ENCODE results near the gene NDUFA8.

The NDUFA8 gene

DNA sequence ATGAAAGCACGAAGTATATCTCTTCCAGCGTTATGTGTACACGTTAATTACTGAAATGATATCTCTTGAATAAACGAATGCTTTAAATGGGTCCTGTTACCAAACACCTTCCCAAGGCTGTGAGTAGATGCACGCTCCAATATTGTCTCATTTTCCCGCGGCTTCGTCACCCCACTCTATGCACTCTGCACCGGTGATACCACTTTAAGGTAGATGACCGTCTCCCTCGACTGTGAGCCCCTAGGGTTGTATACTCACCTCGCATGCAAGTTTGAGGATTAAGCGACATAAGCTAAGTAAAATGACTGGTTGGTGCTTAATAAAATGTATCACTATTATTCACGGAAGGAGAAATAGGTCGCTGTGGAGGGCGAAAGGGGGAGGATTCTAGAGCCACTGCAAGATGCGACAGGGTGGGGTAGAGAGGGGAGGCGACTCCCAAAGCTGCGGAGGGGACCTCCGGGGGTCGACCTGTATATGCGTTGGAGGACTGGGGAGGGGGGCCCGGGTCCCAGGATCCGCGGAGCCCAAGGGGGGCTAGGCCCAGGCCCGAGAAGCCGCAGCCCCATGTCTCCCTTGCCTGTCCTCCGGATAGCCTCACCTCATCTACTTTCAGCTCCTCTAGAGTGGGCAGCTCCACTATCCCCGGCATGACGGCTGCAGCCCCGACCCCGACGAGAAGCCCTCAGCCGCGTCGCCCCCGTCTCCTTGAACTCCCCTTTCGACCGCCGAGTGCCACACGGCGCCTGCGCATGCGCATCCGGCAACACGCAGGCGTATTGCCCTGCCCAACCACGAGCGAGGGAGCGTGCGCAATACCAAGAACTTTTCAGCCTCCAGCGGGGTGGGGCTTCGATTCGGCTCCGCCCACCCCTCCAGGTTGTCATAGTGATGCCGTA, at the start of gene NDUFA8, which contains the start of gene MORN5:
Gene NDUFA8 (minus strand): TSS at position 754 of the 899 bp plus-strand sequence. CDS start 102 bp downstream, at position 652.
Gene MORN5 (plus strand): TSS at position 883 of the 899 bp plus-strand sequence. CDS start 65 bp downstream, outside the sequence.
- peak within 1 kb of the TSS; percentile 94 for H3K4me3 Mint-ChIP-seq
- H3K9me3 Mint-ChIP-seq, result peaks cover 6% of the 10 kb centered on the region
- H3K4me1 Mint-ChIP-seq, result peaks cover 35% of the 10 kb centered on the region
- peaks cover 11% of the 10 kb centered on the region for H3K27me3 Mint-ChIP-seq
- ATAC-seq, result peak; percentile 94
- peak; percentile 95 for DNase-seq
- H3K27ac Mint-ChIP-seq, result peak within 1 kb of the TSS; percentile 99
- H3K36me3 Mint-ChIP-seq (ENCODE audit: low read depth), result peaks cover 8% of the 10 kb centered on the region

DNA sequence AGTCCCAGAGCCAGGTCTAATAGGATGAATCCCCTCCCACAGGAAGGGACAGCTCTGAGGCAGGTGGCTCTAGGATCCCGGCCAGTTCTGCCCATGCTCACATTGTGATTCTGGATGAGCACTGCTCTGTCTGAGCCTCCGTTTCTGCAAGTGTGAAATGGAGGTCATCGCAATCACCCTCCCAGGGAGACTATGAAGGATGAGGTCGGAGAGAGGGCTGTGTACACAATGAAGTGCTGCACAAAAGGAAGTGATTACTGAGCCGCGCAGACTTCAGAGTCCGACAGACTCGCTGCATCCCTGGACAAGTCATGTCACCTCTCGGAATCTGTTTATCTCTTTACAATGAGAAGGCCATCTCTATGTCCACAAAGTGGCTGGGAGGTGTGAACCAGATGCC, 47.5 kb upstream of the NDUFA8 start:
- H3K9me3 Mint-ChIP-seq, result no peaks in the 10 kb centered on the region
- H3K27me3 Mint-ChIP-seq, result peaks cover 15% of the 10 kb centered on the region
- no peak for DNase-seq
- H3K36me3 Mint-ChIP-seq (ENCODE audit: low read depth), result no peaks in the 10 kb centered on the region
- no peaks in the 10 kb centered on the region for H3K4me1 Mint-ChIP-seq
- no peak overlapping the region for H3K4me3 Mint-ChIP-seq
- ATAC-seq, result no peak
- H3K27ac Mint-ChIP-seq, result no peak overlapping the region

DNA sequence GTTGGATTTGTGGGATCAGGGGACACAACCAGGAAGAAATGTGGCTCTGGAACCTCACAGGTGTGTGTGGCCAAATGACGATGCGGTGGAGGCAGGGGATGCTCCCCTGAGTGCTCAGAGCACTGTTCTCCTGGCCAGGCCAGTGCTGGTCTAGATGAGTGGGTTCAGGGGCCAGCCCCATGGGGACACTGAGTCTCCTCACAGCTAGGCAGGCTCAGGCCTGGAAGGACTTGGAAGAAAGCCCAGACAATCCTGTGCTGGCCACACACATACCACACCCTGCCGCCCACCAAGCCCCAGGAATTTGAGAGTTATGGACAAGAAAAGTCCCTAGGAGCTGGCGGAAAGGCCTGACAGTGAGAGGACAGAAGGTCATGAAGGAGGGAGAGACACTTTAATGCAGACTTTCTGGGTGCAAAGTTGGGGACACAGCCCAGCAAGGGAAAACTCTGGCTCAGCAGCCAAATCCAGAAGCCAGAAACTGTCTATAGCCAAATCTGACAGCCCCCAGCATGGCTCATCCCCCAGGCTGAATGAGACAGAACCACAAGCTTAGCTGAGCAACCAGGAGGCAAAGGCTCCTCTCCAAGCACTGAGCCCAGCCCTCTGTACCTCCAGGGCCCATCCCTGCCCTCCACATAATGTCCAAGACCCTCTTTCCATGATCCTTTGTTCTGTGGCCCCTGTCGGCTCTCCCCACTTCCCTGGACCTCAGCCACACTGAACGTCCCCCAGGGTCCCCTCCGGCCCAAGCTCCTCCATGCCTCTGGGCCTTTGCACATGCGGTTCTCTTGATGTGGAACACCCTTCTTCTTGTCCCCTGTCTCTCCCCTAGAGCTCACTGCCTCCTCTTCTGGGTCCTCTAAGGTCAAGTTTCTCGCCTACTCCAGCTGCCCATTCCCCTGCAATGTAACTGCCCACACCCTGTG, 46.8 kb upstream of the NDUFA8 start:
- Mint-ChIP-seq H3K27ac (no peak overlapping the region), H3K4me3 (no peak overlapping the region), H3K4me1 (no peaks in the 10 kb centered on the region), H3K9me3 (no peaks in the 10 kb centered on the region), H3K36me3 (ENCODE audit: low read depth) (no peaks in the 10 kb centered on the region), H3K27me3 (peaks cover 9% of the 10 kb centered on the region)
- DNase-seq (no peak), ATAC-seq (no peak)

DNA sequence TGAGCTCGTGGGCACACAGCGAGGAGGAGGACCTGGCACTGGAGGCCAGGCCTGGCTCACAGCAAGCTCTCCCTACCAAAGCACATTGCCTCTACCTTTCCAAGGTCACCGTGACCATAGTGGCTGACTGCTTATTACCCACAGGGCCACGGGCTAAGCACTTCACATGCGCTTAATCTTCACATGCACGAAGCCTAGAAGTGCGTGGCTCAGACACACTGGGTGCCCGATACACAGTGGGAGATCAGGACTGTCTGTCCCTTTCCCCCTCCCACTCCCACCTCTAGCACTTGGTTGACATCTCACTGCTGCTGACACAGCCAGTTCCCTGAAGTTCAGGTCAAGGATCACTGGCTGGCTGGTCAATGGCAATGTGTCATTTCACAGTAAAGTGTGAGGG, 45.6 kb upstream of the NDUFA8 start:
- H3K27me3 Mint-ChIP-seq, result peaks cover 4% of the 10 kb centered on the region
- DNase-seq (no peak), ATAC-seq (no peak)
- no peaks in the 10 kb centered on the region for H3K4me1 Mint-ChIP-seq
- H3K36me3 Mint-ChIP-seq (ENCODE audit: low read depth), result no peaks in the 10 kb centered on the region
- H3K9me3 Mint-ChIP-seq, result no peaks in the 10 kb centered on the region
- no peak overlapping the region for H3K27ac Mint-ChIP-seq
- no peak overlapping the region for H3K4me3 Mint-ChIP-seq

DNA sequence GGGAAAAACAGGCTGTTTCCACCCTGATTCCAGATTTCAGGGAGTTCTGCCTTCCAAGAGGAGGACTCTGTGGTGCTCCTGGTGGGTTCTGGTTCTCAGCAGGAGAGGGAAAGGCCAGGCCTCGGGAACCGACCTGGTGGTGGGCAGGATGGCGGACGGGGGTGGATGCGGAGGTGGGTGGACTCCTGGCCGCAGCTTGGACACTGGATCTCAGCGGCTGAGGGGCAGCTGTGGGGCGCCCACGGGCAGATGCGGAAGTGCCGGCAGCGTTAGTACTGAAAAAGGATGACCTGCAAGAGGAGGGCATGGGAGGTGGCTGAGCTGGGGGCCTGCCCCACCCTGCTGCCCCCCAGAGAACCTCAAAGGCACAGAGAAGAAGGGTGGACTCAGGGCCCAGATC, 44.9 kb upstream of the NDUFA8 start:
- peaks cover 1% of the 10 kb centered on the region for H3K27me3 Mint-ChIP-seq
- H3K4me1 Mint-ChIP-seq, result no peaks in the 10 kb centered on the region
- DNase-seq (no peak), ATAC-seq (no peak)
- no peaks in the 10 kb centered on the region for H3K36me3 Mint-ChIP-seq (ENCODE audit: low read depth)
- no peaks in the 10 kb centered on the region for H3K9me3 Mint-ChIP-seq
- H3K4me3 Mint-ChIP-seq, result no peak overlapping the region
- H3K27ac Mint-ChIP-seq, result no peak overlapping the region

DNA sequence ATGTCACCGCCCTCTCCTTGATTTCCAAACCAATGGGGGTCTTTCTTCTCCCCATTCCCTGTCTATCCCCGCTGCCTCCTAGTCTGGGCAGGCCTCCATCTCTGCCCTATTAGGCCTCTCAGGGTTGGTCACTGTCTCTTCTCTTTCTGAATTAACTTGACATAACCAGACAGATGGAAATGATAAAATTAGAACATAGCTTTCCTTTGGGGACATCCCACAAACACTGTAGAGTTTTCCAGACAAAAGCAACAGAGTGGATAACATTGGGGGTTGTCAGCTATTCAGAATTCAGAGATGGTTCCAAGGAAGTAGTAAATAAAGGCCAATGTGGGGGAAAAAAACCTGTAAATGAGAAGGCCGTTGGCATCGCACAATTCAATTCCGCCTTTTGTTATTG, 44.5 kb upstream of the NDUFA8 start:
- Mint-ChIP-seq H3K4me3 (no peak overlapping the region), H3K27me3 (peaks cover 1% of the 10 kb centered on the region), H3K27ac (no peak overlapping the region), H3K9me3 (no peaks in the 10 kb centered on the region), H3K36me3 (ENCODE audit: low read depth) (no peaks in the 10 kb centered on the region), H3K4me1 (no peaks in the 10 kb centered on the region)
- DNase-seq (no peak), ATAC-seq (no peak)

DNA sequence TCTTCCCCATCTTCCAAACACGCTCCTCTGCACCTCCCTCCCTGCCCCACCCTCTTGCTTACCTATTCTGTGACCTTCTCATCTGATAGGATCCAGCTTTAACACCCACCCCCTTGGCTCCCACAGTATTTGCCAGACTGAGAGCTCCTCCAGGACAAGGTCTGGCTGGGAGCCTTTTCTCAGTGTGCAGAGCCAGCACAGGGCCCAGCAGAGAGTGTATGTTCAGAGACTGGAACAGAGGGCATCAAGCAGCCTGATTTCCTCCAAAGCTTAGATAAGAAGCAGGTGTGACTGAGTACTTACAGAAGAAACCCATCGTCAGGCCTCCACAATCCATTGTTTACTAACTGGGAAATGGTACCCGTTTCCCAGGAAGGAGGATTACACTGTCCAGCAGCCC, 42.5 kb upstream of the NDUFA8 start:
- Mint-ChIP-seq H3K27me3 (peaks cover 5% of the 10 kb centered on the region), H3K4me3 (no peak overlapping the region), H3K4me1 (no peaks in the 10 kb centered on the region), H3K9me3 (no peaks in the 10 kb centered on the region), H3K27ac (no peak overlapping the region), H3K36me3 (ENCODE audit: low read depth) (no peaks in the 10 kb centered on the region)
- ATAC-seq, result no peak
- no peak for DNase-seq

DNA sequence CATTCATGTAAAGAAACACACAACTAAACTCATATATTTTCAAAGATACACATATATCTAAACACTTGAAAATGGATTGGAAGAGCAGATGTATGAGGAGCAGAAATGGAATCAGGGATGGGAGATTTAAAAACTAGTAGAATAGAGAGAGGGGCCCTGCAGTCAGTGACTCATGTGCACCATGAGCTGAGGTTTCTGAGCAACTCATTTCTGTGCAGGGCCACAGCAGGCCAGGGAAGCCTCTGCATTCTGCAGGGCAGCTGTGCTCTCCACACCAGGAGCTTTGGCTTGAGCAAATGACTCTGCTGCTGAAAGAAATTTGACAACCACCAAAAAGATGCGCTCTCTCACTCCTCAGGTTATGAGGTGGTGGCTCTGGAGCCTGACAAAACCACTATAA, 42.1 kb upstream of the NDUFA8 start:
- Mint-ChIP-seq H3K36me3 (ENCODE audit: low read depth) (no peaks in the 10 kb centered on the region), H3K4me1 (no peaks in the 10 kb centered on the region), H3K27ac (no peak overlapping the region), H3K9me3 (no peaks in the 10 kb centered on the region), H3K27me3 (peaks cover 5% of the 10 kb centered on the region), H3K4me3 (no peak overlapping the region)
- DNase-seq (no peak), ATAC-seq (peak; percentile 72)

DNA sequence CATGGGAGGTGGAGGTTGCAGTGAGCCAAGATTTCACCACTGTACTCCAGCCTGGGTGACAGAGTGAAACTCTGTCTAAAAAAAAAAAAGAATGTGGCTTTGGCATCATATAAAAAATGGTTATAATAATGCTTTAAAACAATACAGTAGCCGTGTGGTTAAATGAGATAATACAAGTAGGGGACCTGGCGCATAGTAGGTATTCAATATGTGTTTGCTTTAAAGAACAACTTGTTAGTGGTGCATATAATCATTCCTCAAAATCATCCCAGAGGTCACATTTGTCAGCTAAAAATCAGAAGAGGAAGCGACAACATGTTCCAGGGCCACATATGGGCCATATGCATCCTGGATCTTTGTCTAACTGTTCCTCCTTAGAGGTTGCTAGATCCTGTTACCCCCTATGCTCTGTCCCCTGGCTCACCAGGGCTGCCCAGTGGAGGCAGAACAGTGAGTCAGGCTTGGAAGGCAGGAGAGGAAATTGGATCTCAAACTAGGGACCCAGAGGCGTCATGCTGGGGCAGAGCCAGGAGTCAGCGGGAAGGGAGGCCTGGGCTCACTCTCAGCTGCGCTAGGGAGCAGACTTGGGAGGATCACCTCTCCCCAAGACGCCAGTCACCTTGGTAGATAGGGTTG, 41.5 kb upstream of the NDUFA8 start:
- Mint-ChIP-seq H3K9me3 (no peaks in the 10 kb centered on the region), H3K27me3 (peaks cover 5% of the 10 kb centered on the region), H3K4me1 (no peaks in the 10 kb centered on the region), H3K4me3 (no peak overlapping the region), H3K27ac (no peak overlapping the region), H3K36me3 (ENCODE audit: low read depth) (no peaks in the 10 kb centered on the region)
- no peak for ATAC-seq
- DNase-seq, result no peak

DNA sequence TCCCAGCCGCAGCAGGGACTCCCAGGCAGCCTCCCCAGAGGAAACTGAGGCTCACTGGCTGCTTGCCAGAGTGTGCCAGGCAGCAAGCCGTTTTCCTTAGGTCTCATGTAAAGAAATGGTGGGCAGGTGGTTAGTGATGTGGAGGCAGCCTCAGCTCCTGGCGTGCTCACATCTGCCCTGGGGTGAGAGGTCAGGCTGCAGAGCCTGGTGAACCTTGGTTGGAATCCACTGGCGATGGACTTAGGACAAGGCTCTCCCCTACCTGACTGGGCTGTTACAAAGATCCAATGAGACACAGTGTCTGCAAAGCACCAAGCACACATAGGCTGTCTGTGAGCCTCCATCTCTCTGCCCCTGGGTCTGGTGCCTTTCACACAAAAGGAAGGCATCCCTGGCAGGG, 38.3 kb upstream of the NDUFA8 start:
- no peaks in the 10 kb centered on the region for H3K4me1 Mint-ChIP-seq

DNA sequence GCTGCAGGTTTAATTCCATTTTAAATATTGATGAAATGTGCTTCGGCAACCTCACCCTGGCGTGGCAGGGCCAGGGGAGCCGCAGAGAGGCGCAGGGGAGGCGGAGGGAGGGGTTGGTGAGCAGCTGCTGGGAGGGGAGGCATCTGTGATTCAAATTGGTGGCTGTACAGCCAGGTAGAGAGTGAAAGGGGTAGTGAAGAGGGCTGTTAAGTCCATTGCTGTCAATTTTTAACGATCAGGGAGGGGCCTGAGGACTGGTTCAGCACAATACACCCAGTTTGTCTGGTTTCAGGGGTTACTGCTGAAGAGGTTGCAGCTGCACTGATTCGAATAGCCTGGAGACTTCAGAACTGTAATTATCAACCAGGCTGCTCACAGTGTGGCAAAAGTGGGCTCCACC, 37.8 kb upstream of the NDUFA8 start:
- Mint-ChIP-seq H3K4me3 (no peak overlapping the region), H3K36me3 (ENCODE audit: low read depth) (no peaks in the 10 kb centered on the region), H3K4me1 (no peaks in the 10 kb centered on the region), H3K27ac (no peak overlapping the region), H3K27me3 (peaks cover 5% of the 10 kb centered on the region), H3K9me3 (no peaks in the 10 kb centered on the region)
- DNase-seq, result no peak
- ATAC-seq, result no peak

More for the DNA sequence above, 38.3 kb upstream of the NDUFA8 start:
- Mint-ChIP-seq H3K9me3 (no peaks in the 10 kb centered on the region), H3K36me3 (ENCODE audit: low read depth) (no peaks in the 10 kb centered on the region), H3K27ac (no peak overlapping the region), H3K27me3 (peaks cover 5% of the 10 kb centered on the region), H3K4me3 (no peak overlapping the region)
- no peak for DNase-seq
- ATAC-seq, result no peak

DNA sequence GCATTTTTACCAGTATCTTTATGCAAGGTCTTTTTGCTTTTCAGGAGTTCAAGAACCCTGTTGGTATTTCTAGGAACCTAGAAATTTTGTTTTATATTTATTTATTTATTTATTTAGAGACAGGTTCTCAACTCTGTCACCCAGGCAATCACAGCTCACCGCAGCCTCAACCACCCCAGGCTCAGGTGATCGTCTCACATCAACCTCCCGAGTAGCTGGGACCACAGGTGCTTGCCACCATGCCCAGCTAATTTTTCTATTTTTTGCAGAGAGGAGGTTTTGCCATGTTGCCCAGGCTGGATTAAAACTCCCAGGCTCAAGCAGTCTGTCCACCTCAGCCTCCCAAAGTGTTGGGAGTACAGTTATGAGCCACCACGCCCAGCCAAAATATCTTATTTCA, 36.3 kb upstream of the NDUFA8 start:
- Mint-ChIP-seq H3K9me3 (no peaks in the 10 kb centered on the region), H3K4me3 (no peak overlapping the region), H3K27me3 (peaks cover 5% of the 10 kb centered on the region), H3K36me3 (ENCODE audit: low read depth) (no peaks in the 10 kb centered on the region), H3K4me1 (no peaks in the 10 kb centered on the region), H3K27ac (no peak overlapping the region)
- no peak for ATAC-seq
- DNase-seq, result no peak

DNA sequence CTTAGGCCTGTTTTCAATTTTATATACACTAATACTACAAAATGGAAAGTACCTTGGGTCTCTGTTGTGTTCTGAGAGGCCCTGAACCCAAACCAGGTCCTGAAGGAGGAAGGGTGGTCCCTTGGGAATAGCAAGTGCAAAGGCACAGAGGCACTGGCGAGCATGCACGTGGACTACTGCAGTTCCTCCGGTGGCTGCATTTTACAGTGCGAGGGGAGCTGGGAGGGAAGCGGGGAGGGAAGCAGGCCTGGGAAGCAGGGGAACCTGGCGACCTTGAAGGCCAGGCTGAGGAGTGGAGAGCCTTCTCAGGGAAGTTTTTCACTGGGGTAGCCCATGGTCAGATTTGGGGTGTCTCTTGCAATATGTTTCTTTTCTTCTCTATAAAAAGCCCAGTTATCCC, 34.1 kb upstream of the NDUFA8 start:
- no peak overlapping the region for H3K4me3 Mint-ChIP-seq
- no peaks in the 10 kb centered on the region for H3K4me1 Mint-ChIP-seq
- ATAC-seq, result no peak
- DNase-seq, result no peak
- H3K27ac Mint-ChIP-seq, result no peak overlapping the region
- peaks cover 5% of the 10 kb centered on the region for H3K27me3 Mint-ChIP-seq
- H3K36me3 Mint-ChIP-seq (ENCODE audit: low read depth), result no peaks in the 10 kb centered on the region
- H3K9me3 Mint-ChIP-seq, result no peaks in the 10 kb centered on the region

DNA sequence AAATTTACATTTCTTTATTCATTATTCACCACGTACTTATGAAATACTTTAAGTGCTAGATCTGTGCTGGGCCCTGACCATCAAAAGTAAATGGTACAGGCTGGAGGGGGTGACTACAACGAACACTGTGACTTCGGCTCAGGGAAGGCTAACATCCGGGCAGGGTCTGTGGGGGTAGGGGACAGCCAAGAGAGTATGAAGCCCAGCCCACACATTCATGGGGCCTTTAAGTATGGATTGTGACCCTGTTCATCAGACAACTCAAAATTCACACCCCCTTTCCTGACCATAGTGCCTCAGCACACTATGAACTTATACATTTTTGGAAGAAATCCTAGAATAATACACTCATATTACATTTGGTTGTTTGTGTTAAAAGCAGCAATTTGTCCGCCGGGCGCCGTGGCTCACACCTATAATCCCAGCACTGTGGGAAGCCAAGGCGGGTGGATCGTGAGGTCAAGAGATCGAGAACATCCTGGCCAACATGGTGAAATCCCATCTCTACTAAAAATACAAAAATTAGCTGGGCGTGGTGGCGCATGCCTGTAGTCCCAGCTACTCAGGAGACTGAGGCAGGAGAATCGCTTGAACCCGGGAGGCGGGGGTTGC, 33.4 kb upstream of the NDUFA8 start:
- Mint-ChIP-seq H3K27me3 (no peaks in the 10 kb centered on the region), H3K4me1 (no peaks in the 10 kb centered on the region), H3K9me3 (no peaks in the 10 kb centered on the region), H3K27ac (no peak overlapping the region), H3K4me3 (no peak overlapping the region), H3K36me3 (ENCODE audit: low read depth) (no peaks in the 10 kb centered on the region)
- ATAC-seq (no peak), DNase-seq (no peak)

Measured in activated naive CD8-positive, alpha-beta T cell treated with anti-CD3 and anti-CD28 coated beads, Interleukin-2, amount 50 U/mL, for 24 hours (primary cell).